Epithelial cell of proximal tubule (primary cell): Measurements from ENCODE around the gene TUBB8. TPM values are rescaled to one million over a fixed set of nuclear protein-coding genes. Genes with fewer than 3 reads are reported as not detected.

Experiments used
- DNase-seq: peaks from one replicate; pipeline ENCODE4 v3.0.0-alpha.2; 2011; ENCODE audit warnings: low read depth
- H3K4me3 ChIP-seq: 2 replicates; pipeline ENCODE4 v1.5.1; 2011; ENCODE audit warnings: low read depth, mild to moderate bottlenecking, low read length
- total RNA-seq: library from RNA; depleted of rRNA; stranded (reverse); fragments of >200 nt; gene quantifications from 2 replicates; pipeline ENCODE4 v1.2.3, GENCODE V29; 2015
- TF ChIP-seq, protein P1 (sequence below): conservative IDR thresholded peaks from 2 replicates; pipeline ENCODE4 v1.5.1; 2012; ENCODE audit warnings: low read depth, mild to moderate bottlenecking, low read length

Gene TUBB8
- total RNA-seq: 0.29 and 2.1 TPM in 2 replicates

- no peak within 1 kb of the TSS for H3K4me3 ChIP-seq
- TF ChIP-seq, protein P1, sequence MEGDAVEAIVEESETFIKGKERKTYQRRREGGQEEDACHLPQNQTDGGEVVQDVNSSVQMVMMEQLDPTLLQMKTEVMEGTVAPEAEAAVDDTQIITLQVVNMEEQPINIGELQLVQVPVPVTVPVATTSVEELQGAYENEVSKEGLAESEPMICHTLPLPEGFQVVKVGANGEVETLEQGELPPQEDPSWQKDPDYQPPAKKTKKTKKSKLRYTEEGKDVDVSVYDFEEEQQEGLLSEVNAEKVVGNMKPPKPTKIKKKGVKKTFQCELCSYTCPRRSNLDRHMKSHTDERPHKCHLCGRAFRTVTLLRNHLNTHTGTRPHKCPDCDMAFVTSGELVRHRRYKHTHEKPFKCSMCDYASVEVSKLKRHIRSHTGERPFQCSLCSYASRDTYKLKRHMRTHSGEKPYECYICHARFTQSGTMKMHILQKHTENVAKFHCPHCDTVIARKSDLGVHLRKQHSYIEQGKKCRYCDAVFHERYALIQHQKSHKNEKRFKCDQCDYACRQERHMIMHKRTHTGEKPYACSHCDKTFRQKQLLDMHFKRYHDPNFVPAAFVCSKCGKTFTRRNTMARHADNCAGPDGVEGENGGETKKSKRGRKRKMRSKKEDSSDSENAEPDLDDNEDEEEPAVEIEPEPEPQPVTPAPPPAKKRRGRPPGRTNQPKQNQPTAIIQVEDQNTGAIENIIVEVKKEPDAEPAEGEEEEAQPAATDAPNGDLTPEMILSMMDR: no peak
- DNase-seq: no peak
Measured at GRCh38 chr10:48996-49395, at the start of gene TUBB8. Gene TUBB8, minus strand, starts transcription at chr10:49296. Its CDS starts 58 bp downstream, at chr10:49238.

- no peak for DNase-seq
- H3K4me3 ChIP-seq: no peak overlapping the region
- TF ChIP-seq, protein P1: no peak
Measured at GRCh38 chr10:96466-96865, 47.4 kb upstream of the TUBB8 start.

DNA sequence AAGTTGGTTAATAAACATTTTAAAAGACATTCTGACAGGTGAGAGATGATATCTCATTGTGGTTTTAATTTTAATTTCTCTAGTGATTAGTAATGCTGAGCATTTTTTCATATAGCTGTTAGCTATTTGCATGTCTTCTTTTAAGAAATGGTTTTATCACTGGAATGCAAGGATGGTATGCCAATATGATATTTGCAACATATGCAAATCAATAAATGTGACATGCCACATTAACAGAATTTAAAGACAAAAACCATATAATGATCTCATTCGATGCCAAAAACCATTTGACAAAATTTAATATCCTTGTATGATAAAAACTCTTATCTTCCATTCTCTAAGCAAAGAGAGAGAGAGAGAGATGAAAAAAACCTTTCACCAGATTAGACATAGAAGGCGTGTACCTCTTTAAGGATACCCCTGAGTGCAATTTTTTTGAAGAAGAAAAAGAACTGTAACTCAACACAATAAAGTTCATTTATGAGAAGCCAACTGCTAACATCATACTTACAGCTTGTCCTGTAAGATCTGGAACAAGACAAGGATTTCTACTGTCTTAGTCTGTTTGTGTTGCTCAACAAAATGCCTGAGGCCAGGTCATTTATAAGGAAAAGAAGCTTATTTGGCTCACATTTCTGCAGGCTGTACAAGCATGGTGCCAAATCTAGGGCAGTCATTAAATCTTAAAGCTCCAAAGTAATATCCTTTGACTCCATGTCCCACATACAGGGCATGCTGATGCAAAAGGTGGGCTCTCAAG lies 46.4 kb upstream of the TUBB8 start:
- TF ChIP-seq, protein P1: no peak
- H3K4me3 ChIP-seq: no peak overlapping the region
- no peak for DNase-seq

- H3K4me3 ChIP-seq: no peak overlapping the region
- TF ChIP-seq, protein P1: no peak
- no peak for DNase-seq
Measured at GRCh38 chr10:94613-95012, 45.5 kb upstream of the TUBB8 start.

- no peak for DNase-seq
- no peak overlapping the region for H3K4me3 ChIP-seq
- TF ChIP-seq, protein P1: no peak
Measured at GRCh38 chr10:92846-93245, 43.8 kb upstream of the TUBB8 start.

GRCh38 chr10:92153-92552 lies 43.1 kb upstream of the TUBB8 start:
- no peak for DNase-seq
- H3K4me3 ChIP-seq: no peak overlapping the region
- TF ChIP-seq, protein P1: no peak

- no peak for DNase-seq
- H3K4me3 ChIP-seq: no peak overlapping the region
- TF ChIP-seq, protein P1: no peak
Measured at GRCh38 chr10:91313-91712, 42.2 kb upstream of the TUBB8 start.
